Heart left ventricle (tissue), 13 donors: Measurements from ENCODE around the gene EDNRB.

Experiments used
- CTCF ChIP-seq, 12 donors: fragments of 200-600 bp; sonication (generic) in 4 of 12; IDR thresholded peaks; one replicate each; pipeline versions ENCODE4 v1.5.0 to v1.8.0; 2018 to 2022; ENCODE audit warnings: antibody characterized with exemption in 12 of 12, mild to moderate bottlenecking in 5 of 12
- POLR2A ChIP-seq, 2 donors: fragments of 450-650 bp; IDR thresholded peaks; one replicate each; pipeline ENCODE4 v1.6.1; 2017; ENCODE audit warnings: antibody characterized with exemption in 2 of 2, mild to moderate bottlenecking in 2 of 2, moderate library complexity in 2 of 2
- donor health status: ischemic (EF 13 %, LVEDD 7.1; RV severe dilation, severe dysfunction).
- donor health status: DM: no; HTN: yes; CAD: no.
- donor health status: DM: no; HTN: no; CAD: no.
- donor health status: ischemic (EF 25% LVEDD 6.9; RV normal size, moderate dysfunction).
- donor health status: ischemic (EF 25% LVEDD 5.7; RV mildly dilated, moderate dysfunction).
- donor health status: ischemic (EF 35%, LVEDD 5.7; RV mildly dilated, moderate dysfunction).
- donor health status: nonischemic (EF 11% LVEDD 7.7; RV severe dilation, severe dysfunction).
- donor health status: DM: yes; HTN: yes; CAD: no.
- donor health status: PGD.
- donor health status: ischemic (EF 29% LVEDD 5.4; RV normal size, mild dysfunction).
- donor health status: nonischemic (EF 23%, LVEDD 6.1; RV moderate dilation, normal function).

- TF ChIP-seq CTCF (IDR thresholded peaks at IDR 0.05) (no peak), POLR2A (IDR thresholded peaks at IDR 0.05) (no peak)
Measured at GRCh38 chr13:77908531-77908930, 10.1 kb downstream of the EDNRB start.
